Heart left ventricle (tissue), 16 donors: Measurements from ENCODE around the gene CC2D2A. TPM values are rescaled to one million over a fixed set of nuclear protein-coding genes. Genes with fewer than 3 reads are reported as not detected.
A peak's percentile ranks its signal among the peaks of the same experiment; 100 is the strongest.

ENCODE experiments used
- ATAC-seq, 4 donors: fragments of 200-7000 bp; cut with Tn5 transposase; one replicate each; pipeline ENCODE4 v1.9.1; 2020 to 2022; ENCODE audit warnings: moderate library complexity in 4 of 4, mild to moderate bottlenecking in 3 of 4, moderate number of reproducible peaks in 1 of 4
- DNase-seq, 5 donors: peaks; one replicate each; pipeline ENCODE4 v3.0.0-alpha.2; 2020
- H3K27ac ChIP-seq, 12 donors: fragments of 200-600 bp; sonication (generic) in 4 of 12; one replicate each; pipeline versions ENCODE4 v1.5.0 to v1.8.0; 2016 to 2022; ENCODE audit warnings: mild to moderate bottlenecking in 2 of 12
- H3K27me3 ChIP-seq, 9 donors: fragments of 200-600 bp; sonication (generic) in 2 of 9; one replicate each; pipeline versions ENCODE4 v1.5.1 to v1.8.0; 2016 to 2022; ENCODE audit warnings: mild to moderate bottlenecking in 3 of 9
- H3K36me3 ChIP-seq, 9 donors: fragments of 200-600 bp; sonication (generic) in 2 of 9; one replicate each; pipeline versions ENCODE4 v1.5.0 to v1.8.0; 2018 to 2022; ENCODE audit warnings: mild to moderate bottlenecking in 2 of 9
- H3K4me1 ChIP-seq, 12 donors: fragments of 200-600 bp; sonication (generic) in 4 of 12; one replicate each; pipeline versions ENCODE4 v1.5.0 to v1.8.0; 2016 to 2022; ENCODE audit warnings: mild to moderate bottlenecking in 3 of 12
- H3K4me3 ChIP-seq, 12 donors: fragments of 200-600 bp; sonication (generic) in 4 of 12; one replicate each; pipeline versions ENCODE4 v1.5.0 to v1.8.0; 2017 to 2022; ENCODE audit warnings: mild to moderate bottlenecking in 9 of 12, moderate library complexity in 4 of 12
- H3K9me3 ChIP-seq, 12 donors: fragments of 200-600 bp; sonication (generic) in 4 of 12; one replicate each; pipeline versions ENCODE4 v1.5.0 to v1.8.0; 2016 to 2022; ENCODE audit warnings: mild to moderate bottlenecking in 1 of 12
- POLR2A ChIP-seq, 2 donors: fragments of 450-650 bp; IDR thresholded peaks; one replicate each; pipeline ENCODE4 v1.6.1; 2017; ENCODE audit warnings: antibody characterized with exemption in 2 of 2, mild to moderate bottlenecking in 2 of 2, moderate library complexity in 2 of 2
- WGBS, 4 donors: extraction: QIAGEN DNeasy Blood & Tissue Kit in 2 of 4; methylation state at CpG; one replicate each; pipeline versions ENCODE4 v1.1.5 to v1.1.7; 2013 to 2018; 5-methylcytosine and 5-hydroxymethylcytosine counted together
- intact Hi-C, 10 donors: fragments of 100-400 bp; cut with DNase I; formaldehyde crosslinking; loops; one replicate each; pipeline versions ENCODE4 v1.11.1 to v1.14.2; 2022
- polyA plus RNA-seq, 2 donors: library from polyadenylated mRNA; stranded (reverse); fragments of 200-250 nt; gene quantifications; one replicate each; pipeline ENCODE4 v1.2.3, GENCODE V29; 2013
- total RNA-seq, 9 donors: library from RNA; depleted of rRNA in 2 of 9; stranded (reverse); fragments of >200 nt in 2 of 9; fragmentation: NEBNext Ultra II Directional in 3 of 9; extraction: Animal tissue kit (Norgen Biotek cat#: 25700) in 3 of 9; gene quantifications; one replicate each; pipeline versions ENCODE4 v1.1.0 to v1.2.4, GENCODE V29; 2016 to 2023
- TF ChIP-seq, protein P1 (sequence below), 12 donors: fragments of 200-600 bp; sonication (generic) in 4 of 12; IDR thresholded peaks; one replicate each; pipeline versions ENCODE4 v1.5.0 to v1.8.0; 2018 to 2022; ENCODE audit warnings: antibody characterized with exemption in 12 of 12, mild to moderate bottlenecking in 5 of 12
- donor health status: ischemic (EF 13 %, LVEDD 7.1; RV severe dilation, severe dysfunction).
- donor health status: healthy with polysubstance abuse.
- donor health status: DM: no; HTN: yes; CAD: no.
- donor health status: DM: no; HTN: no; CAD: no.
- donor health status: ischemic (EF 25% LVEDD 6.9; RV normal size, moderate dysfunction).
- donor health status: ischemic (EF 25% LVEDD 5.7; RV mildly dilated, moderate dysfunction).
- donor health status: healthy.
- donor health status: DM: yes; HTN: yes; CAD: no.
- donor health status: ischemic (EF 35%, LVEDD 5.7; RV mildly dilated, moderate dysfunction).
- donor health status: nonischemic (EF 11% LVEDD 7.7; RV severe dilation, severe dysfunction).
- donor health status: DM: yes; HTN: yes; CAD: no.
- donor health status: PGD.
- donor health status: ischemic (EF 29% LVEDD 5.4; RV normal size, mild dysfunction).
- donor health status: nonischemic (EF 23%, LVEDD 6.1; RV moderate dilation, normal function).

Gene CC2D2A
- total and polyA plus RNA-seq, 11 donors = 3.1 to 14.4 (median 8.4) TPM

DNA sequence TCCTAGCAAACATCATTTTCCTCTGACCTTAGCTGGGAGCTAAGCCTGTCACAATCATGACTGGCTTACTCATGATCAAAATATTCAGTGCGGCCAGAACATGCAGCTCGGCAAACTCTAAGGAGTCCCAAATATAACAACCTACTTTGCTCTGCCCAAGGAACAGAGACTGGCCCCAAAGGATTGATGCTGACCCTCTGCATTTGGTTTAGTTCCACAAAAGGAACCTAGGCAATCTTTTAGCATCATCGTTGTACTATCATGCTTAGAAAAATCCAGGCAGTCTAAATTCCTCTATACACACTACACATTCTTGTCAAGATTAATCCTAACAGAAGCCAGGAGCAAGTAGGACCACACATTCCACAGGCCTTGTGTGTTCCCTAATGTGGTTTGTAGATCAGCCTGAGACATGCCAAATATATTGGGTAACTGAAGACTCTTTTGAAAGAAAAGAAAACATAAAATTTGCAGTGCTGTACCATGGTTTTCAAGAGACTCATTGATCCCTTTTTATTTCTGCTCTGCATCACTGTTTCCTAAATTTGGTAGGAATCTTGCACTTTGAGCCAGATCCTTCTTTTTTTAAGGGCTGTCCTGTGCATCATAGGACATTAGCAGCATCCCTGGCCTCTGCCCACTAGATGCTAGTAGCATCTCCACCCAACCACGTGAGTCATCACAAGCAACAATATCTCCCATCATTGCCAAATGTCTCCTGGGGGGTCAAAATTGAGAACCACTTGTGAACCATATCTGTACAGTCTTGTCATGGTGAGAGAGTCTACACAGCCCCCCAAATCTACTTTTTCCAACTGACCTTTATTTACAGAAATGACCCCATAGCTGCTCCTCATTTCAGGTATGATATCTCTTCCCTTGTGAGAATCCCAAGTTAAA is 17.6 kb upstream of the CC2D2A start:
- TF ChIP-seq, protein P1, sequence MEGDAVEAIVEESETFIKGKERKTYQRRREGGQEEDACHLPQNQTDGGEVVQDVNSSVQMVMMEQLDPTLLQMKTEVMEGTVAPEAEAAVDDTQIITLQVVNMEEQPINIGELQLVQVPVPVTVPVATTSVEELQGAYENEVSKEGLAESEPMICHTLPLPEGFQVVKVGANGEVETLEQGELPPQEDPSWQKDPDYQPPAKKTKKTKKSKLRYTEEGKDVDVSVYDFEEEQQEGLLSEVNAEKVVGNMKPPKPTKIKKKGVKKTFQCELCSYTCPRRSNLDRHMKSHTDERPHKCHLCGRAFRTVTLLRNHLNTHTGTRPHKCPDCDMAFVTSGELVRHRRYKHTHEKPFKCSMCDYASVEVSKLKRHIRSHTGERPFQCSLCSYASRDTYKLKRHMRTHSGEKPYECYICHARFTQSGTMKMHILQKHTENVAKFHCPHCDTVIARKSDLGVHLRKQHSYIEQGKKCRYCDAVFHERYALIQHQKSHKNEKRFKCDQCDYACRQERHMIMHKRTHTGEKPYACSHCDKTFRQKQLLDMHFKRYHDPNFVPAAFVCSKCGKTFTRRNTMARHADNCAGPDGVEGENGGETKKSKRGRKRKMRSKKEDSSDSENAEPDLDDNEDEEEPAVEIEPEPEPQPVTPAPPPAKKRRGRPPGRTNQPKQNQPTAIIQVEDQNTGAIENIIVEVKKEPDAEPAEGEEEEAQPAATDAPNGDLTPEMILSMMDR (IDR thresholded peaks at IDR 0.05) = no peak
- no peak for TF ChIP-seq POLR2A (IDR thresholded peaks at IDR 0.05)
- WGBS, 4 donors = 39 to 60% (median 49%) methylated on average over 4 of the region's 4 CpGs
- DNase-seq = no peak
- Histone ChIP-seq H3K9me3 (no peaks in the 10 kb centered on the region), H3K4me1 (peaks cover 3 to 37% (median 20%) of the 10 kb centered on the region in 12 donors), H3K27me3 (no peaks in the 10 kb centered on the region), H3K4me3 (no peak overlapping the region), H3K27ac (peak overlapping the region in 10 of 12 donors; percentile 6 to 62 (median 34)), H3K36me3 (no peaks in the 10 kb centered on the region)
- intact Hi-C loops = loop anchor here in 3 of 10 donors (5.0 to 10.0 kb wide), 4 partner anchors 40 to 1797 kb away; no protein-coding TSS in a partner anchor
- ATAC-seq = peak; percentile 60 to 89 (median 79)

DNA sequence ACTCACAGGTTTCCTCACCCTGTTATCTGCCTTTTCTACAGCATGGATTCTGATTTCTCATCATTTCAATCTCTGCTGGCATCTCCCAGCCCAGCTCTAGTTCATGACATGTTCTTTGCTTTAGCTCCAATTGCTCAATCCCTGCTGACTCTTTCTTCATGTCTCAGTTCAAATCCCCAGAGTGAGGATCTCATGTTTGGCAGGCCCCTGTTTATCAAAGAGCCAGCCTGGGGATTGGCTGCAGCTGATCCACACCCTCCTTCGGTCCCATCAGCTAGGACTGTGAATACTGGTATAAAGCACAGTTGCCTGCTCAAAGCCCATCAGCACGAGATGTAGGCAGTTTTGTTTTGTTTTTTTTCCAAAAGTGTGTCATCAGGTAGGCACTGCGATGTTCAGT is 14.4 kb upstream of the CC2D2A start:
- Histone ChIP-seq H3K9me3 (no peaks in the 10 kb centered on the region), H3K27ac (peak overlapping the region in 1 of 12 donors; percentile 39), H3K4me3 (no peak overlapping the region), H3K4me1 (peaks cover 3 to 45% (median 22%) of the 10 kb centered on the region in 12 donors), H3K27me3 (no peaks in the 10 kb centered on the region), H3K36me3 (no peaks in the 10 kb centered on the region)
- TF ChIP-seq POLR2A (IDR thresholded peaks at IDR 0.05) = no peak
- TF ChIP-seq, protein P1 (IDR thresholded peaks at IDR 0.05) = no peak
- ATAC-seq (peak in 3 of 4 donors; percentile 20 to 77 (median 69)), DNase-seq (peak in 2 of 5 donors; percentile 47 to 51)
- 75 to 86% (median 82%) methylated on average over 3 of the region's 3 CpGs for WGBS, 4 donors
- intact Hi-C loops = loop anchor here in 9 of 10 donors (5.0 to 10.0 kb wide), 8 partner anchors 50 to 1800 kb away; partner anchors contain the start of gene CPEB2 (in 1 of the 9)

DNA sequence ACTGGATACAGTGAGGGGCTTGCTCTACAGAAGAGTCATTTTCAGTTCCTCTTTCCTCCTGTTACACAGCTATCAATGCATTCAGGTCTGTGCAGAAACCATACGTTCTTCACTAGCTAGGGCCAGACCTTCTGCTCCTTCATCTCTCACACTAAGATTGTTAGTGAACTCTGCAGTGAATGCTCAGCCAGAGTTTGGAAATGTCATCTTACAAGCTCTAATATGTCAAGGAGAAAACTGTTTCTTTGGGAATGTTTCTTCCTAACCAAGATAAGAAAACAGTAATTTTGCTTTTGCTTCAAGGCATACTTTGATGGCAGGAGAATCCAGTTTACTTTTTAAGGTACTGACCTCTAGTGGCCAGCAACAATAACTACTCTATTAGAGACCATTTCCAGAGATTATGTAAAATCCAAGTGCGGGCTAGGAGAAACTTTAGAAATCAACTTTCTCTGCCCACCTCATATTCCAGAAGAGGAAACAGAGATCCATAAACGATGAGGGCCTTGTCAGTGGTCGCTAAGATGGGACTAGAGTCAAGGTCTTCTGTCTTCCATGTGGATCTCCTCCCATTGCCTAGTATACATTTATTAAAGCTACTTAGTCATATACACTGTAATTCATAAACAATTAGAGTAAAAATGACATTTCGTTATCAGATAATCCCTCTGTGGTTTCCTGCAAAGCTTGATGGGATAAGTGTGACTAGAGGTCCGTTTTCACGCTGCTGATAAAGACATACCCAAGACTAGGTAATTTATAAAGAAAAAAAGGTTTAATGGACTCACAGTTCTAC is 12.1 kb upstream of the CC2D2A start:
- no peaks in the 10 kb centered on the region for H3K27me3 ChIP-seq
- H3K9me3 ChIP-seq = no peaks in the 10 kb centered on the region
- no peak overlapping the region for H3K4me3 ChIP-seq
- peak; percentile 24 to 79 (median 73) for ATAC-seq
- WGBS, 4 donors = 30 to 35% (median 32%) methylated on average over 7 of the region's 7 CpGs
- peaks cover 0 to 24% (median 6%) of the 10 kb centered on the region in 12 donors for H3K4me1 ChIP-seq
- intact Hi-C loops = loop anchor here (1.0 to 10.0 kb wide), 11 partner anchors 53 to 1803 kb away; partner anchors contain the start of gene CPEB2 (in 1 of the 10)
- TF ChIP-seq, protein P1 (IDR thresholded peaks at IDR 0.05) = peak; percentile 64 to 86 (median 76)
- TF ChIP-seq POLR2A (IDR thresholded peaks at IDR 0.05) = no peak
- H3K36me3 ChIP-seq = no peaks in the 10 kb centered on the region
- no peak for DNase-seq
- H3K27ac ChIP-seq = peak overlapping the region in 7 of 12 donors; percentile 8 to 43 (median 21)
